Activated gamma-delta T cell treated with anti-CD3 and anti-CD28 coated beads, Interleukin-2, amount 50 U/mL, for 16 hours (primary cell): ENCODE measurements around the gene NAT8L.

Source experiments
- DNase-seq: peaks from one replicate; pipeline ENCODE4 v3.0.0-alpha.2; 2020; ENCODE audit warnings: low read depth

The NAT8L gene

DNA sequence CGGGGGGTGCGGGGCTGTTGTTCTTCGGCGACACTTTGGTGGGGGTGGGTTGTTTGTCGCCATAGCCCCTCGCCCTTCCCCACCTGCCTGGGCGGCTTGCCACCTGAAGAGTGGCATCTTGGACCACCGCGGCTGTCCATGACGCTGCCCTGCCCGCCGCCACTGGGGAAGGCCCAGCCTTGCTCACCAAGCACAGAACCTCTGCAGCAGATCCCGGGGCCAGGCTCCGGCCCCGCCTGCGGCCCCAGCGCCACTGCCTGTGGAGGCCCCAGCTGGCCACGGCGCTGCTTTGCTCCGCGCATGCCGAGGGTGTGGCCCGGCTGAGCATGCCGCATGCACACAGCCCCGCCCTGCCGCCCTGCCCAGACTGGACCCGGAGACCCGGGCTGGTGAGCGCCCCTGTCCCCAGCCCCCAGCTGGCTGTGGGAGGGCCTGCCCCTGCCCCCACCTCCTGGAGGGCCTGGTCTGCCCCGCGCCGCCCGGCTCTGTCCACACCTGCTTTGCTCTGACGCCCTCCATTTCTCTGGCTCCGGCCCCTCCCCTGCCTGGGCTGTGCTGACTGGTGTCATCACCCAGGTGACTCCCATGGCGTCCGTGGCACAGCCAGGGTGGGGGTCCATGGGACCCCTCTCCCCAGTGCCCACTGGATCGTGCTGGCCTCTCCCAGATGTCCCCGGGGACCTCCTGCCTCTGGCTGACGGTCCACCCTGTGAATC lies 5.3 kb downstream of the NAT8L start:
- no peak for DNase-seq

DNA sequence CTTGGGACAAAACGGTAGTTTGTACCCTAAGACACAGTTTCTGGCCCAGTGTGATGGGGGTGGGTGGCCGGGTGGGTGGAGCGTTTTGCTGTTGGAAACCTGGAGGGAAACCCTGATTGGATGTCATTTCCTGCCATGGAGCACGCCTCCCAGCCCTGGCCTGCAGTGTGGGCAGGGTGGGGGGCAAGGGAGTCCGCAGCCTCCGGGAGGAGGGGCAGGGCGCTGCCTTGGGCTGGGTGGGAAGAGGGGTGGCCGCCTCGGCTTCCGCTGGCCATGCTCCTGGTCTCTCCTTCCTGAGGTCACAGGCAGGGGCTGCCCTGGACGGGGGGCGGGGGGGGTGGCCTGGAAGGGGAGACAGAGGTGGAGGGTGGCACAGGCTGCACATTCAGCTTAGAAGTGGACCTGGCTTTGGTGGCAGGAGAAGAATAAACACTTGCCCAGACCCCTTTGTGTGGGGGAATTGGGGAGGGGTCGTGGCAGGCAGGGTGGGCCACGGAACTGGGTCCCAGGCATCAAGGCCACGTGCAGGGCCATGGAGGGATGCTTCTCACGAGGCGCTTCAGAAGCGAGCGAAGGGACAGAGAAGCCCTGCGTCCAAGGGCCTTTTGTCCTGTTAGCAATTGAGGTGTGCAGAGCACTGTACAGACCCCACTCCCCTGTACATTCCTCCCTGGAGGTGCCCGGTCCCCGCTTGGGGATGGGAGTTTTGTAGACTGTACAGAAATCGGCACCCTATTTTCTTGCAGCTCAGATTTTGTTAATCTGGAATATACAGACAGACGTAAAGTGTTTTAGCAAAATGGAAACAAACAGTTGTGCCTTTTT lies 6.2 kb downstream of the NAT8L start:
- DNase-seq, result no peak

DNA sequence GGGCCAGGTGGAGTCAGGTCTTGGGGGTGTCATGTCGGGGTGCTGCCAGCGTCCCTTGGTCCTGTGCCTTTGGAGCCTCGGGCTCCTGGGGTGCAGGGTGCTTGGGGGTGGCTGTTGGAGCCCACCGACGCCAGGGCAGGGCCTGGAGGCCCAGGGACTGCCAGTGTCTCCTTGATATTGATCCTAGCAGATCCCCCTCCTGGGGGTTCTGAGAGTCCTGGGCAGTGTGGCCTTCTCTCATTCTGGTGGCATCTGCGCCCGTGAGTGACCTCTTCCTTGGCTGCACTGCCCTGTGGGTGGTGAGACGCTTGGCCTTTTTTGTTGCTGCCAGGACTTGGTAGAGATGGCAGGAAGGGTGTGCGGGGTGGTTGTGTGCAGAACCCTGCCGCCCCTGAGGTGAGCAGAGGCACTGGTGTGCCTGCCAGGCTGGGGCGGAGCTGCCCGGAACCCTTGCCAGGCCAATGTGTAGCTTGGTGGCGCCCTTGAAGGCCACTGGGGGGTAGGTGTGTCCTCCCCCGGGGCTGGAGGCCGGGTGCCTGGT lies 7.0 kb downstream of the NAT8L start:
- DNase-seq, result no peak

DNA sequence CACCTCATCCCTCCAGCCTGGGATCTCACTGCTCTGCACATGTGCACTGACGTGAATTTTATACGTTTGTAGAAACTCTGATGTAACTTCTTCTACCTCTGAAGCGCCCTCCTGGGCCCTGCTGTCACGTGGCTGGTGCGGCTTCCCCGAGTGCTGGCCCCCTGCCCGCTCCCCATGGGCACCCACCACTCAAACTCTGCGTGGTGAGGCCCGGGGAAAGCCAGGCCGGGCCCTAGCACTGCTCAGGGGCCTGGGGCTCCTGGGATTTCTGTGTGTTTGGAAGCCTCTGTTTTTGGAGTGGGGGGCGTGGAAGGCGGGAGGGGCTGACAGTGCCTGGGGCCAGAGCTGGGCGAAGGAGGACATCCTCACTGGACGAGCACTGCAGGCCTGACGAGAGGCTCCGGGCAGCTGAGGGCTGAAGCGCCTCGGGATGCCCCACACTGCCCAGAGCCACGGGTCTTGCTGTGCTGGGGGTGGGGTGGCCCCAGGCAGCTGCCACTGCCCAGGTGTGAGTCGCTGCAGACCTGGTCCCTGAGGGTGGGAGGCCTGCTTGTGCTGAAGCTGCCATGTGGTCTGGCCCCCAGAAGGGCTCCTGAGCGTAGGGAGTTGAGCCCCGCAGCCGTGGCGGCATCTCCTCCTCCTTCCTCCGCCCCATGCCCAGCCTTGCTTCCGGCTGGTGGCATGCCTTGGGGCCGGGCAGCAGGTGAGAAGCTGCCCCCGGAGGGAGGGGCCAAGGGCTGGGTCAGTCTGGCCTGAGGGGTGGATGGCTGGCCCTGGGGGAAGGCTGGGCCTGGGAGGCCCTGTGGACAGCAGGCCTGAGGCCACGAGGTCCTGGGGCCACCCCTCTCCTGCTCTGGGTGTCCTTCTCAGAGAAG lies 7.7 kb downstream of the NAT8L start:
- DNase-seq, result no peak

DNA sequence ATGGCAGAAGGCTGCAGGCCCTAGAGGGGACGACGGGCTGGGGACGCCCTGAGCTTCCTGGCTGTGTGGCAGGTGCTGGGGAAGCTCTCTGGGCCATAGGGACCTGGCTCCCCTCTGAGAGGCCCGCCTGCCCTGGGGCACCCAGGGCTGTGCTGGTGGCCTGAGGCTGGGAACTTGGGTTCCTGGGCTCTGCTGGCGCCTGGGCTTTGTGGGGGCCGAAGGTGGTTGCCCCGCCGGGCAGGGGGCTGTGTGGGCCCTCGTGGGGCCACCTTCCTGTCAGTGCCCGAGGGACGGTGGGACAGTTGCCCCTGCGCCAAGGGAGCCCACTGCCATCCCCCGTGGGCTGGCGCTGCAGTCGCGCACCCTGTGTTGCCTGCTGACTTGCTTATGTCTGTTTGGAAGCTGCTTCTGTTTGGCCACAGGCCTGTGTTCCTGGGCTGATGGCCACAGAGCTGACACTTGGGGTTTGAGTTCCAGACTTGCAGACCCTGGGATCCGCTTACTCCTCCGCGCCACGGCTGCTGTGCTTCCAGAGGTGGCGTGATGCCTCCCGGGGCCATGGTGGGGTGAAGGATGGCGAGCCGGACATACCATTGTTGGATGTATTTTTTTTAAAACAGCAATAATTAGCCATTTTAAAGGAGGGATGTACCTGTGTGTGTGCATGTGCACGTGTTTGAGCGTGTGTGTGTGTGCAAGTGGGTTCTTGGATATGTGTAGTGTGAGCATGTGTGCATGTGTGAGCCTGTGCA lies 8.5 kb downstream of the NAT8L start:
- no peak for DNase-seq

DNA sequence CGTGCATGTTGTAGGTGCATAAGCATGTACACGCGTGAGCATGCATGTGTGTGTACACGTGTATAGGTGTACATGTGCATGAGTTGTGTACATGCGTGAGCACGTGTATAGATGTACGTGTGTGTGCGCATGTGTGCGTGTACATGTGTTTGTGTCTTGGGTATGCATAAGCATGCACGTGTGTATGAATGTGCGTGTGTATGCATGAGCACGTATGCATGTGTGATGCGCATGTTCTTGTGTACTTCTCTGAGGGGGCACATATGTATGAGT lies 9.0 kb downstream of the NAT8L start:
- no peak for DNase-seq

DNA sequence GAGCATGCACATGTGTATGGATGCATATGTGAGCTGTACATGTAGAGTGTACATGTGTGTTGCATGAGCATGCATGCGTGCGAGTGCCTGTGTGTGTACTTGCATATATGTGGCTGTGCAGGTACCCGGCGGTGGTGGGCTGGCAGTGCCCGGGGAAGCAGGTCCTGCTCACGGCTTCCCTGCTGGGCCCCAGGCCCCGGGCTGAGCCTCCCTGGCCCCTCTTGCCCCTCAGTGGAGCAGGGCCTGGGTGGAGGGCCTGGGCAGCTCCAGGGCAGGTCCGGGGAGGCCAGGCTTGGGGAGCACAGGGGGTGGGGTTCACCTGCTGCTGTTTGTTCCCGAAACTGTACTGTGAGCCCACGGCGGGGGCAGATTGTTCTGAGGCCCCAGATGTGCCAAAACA lies 9.4 kb downstream of the NAT8L start:
- DNase-seq, result no peak

DNA sequence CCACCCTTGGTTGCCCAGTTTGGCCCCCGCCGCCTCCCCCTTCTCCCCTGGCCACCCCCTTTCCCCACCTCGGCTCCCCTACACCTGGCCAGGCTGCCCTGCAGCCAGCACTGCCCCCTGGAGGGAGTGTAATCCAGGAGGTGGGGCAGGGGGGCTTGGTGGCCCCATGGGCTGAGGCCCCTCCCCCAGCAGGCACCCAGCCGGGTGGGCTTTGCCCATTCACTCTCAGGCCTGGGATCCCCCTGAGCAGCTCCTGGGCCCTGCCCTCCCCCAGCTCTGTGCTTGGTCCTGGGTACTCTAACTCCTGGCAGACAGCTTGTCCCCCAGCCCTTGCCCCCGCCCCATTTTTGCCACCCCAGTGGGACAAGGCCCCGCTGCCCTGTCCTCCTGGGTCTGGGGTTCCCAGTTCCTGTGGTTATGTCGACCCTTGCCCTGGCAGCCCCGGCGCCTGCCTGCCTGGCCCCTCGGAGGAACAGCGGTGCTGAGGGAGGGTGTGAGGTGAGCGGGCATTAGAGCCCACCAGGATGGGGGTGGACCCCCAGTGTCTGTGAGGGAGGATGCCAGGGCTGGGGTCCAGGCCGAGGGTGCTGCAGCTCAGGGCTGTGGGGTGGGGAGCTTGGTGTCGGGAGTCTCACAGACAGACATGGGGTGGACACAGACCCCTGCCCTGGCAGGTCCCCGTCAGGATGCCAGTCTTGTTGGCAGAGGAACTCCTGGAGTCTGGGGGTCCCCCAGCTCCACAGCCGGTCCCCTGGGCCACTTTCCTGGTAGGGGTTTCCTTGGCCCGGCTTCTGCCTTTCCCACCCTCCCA lies 10.2 kb downstream of the NAT8L start:
- no peak for DNase-seq

DNA sequence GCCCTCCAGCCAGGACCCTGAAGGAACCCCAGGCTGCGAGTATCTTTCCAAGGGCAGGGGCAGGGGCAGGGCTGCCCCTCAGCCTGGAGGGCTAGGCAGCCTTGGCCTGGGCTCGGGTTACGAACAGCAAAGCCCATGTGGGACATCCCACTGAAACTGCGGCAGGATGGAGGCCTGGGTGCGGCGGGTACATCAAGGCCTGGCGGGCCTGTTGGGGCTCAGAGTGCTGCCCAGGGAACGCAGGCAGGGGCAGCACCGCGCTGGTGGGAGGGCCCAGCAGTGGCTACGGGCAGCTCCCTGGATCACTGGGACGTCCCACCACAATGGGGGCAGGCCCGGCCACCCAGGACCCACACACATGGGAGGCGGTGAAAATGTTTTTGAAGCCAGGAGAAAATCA lies 10.9 kb downstream of the NAT8L start:
- DNase-seq, result no peak

DNA sequence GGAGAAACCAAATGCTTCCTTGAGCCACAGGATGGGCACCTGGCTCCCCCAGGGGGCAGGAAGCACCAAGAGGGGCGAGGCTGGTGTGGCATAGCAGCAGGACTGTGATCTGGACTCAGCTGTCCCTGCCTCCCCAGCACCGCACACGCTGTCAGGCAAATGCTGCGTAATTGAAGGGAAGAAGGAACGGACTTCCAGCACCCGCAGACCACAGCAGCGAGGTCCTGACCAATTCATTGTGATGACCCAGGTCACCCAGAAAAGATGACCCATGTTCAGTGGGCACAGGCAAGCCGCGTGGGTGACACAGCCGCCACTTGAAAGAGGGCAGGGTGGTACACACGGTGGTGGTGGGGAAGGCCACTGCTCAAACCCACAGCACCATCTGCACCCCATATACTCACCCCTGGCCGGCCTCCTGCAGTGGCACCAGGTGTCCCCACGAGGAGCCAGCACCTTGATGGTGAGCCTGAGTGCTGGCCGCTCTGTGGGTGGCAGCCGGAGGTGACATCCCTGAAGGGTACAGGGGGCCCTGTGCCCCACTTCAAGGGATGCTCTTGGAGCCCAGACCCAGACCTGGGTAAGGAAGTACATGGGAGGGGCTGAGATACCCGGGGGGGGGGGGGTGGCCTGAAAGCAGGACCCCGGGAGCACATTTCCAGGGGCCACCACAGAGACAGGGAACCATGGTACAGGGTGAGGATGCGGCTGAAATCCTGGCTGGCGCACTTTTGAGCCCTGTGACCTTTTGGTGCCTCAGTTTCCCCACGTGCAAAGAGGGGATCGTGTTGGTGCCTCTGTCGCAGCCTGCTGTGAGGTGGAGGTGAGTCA lies 11.5 kb downstream of the NAT8L start:
- no peak for DNase-seq

DNA sequence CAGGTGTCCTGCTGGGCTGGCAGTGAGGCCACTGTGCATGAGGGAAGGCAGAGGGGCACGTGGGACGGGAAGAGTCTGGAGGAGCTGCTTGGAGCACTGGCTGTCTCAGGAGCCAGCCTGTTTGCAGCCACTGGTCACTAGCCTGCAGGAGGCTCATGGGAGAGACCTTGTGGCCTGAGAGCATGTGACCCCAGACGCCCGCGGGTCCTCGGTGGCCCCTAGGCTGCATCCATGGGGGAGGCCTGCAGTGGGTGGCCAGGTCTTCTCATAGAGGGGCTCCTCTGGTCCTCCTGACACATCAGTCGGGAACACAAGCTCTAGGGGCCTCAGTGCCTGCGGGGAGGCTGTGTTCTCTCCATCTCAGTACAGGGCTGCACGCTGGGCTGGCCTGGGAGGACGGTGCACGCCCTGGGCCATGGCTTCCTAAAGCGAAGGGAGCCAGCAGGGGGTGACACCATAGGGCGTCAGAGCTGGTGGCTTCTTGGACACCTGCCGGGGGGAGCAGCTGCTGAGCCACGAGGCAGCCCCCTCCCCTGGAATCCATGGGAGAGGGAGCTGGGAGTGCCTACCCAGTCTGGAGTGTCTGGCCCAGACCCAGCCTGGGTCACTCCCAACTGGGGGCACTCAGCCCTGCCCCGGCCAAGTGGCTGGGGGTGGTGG lies 12.3 kb downstream of the NAT8L start:
- no peak for DNase-seq

DNA sequence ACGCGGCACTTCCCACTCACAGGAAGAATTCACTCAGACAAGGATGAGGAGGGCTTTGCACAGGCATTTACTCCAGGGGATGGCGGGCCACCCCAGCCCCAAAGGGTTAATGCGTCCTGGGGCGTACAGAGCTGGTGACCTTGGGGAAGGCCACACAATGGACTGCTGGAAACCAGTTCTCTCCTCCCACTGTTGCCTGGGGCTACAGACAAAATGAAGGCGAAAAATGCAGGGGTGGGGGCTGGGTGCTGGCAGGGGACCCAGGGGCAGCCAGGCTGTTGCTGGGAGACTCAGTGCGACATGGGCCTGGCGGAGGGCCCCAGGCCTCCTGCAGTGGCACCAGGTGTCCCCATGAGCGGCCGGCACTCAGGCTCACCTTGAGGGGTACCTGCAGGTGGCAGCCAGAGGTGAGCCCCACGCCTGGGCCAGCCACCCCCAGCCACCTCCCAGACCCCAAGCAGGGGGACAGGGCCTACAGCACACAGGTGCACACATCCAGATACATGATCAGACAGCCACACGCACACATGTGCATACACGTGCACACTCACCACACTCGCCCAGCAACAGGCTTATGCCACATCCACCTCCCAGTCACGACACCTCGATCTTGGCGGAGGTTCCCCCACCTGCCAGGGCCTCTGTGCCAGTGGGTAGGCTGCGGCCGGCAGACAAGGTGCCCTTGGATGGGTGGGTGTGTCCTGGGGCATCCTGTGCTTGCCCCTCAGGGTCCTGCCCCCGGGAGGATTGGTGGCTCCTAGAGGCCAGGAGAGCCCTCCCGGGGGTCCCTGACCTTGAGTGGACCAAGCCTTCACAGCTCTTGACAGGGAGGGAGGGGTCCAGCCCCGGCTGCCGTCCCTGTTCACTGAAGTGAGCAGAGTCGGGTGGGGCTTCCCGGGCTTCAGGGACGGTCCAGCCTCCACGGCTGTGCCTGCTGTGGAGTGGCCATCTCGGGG lies 13.1 kb downstream of the NAT8L start:
- DNase-seq, result no peak

DNA sequence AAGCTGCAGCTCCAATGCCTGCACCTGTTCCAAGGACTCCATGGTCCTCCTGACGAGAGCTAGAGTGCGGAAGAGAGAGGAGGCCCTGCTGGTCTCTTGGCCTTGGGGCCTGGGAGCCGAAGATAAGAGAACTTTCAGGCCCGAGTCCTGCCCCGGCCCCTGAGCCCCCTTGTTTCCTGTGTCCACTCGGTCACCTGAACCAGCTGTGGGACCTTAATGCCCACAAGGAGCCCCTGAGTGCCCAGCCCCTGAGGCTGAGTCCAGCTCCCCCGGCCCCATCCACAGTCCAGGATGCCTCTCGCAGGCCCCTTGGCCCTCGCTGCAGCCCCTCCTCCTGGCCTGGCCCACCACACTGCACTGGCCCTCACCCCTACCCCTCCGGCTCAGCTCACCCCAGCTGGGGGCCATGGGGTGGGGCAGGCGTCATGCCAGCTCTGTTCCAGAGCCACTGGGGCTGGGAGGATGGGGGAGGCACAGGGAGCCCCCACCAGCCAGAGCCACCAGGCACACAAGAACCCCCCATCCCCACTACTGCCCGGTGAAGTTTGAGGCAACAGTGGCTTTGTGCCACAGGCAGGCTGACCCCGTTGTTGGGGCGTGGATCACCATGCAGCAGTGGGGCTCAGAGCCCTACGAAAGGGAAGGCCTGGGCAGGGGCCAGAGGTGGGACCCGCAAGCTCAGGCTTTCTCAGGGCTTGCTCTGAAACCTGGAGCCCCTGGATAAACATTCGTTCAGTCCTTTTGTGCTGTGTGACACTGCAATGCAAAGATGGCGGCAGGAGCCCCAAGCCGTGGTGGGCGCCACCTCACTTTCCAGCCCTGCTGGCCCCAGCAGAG lies 14.1 kb downstream of the NAT8L start:
- DNase-seq, result no peak

DNA sequence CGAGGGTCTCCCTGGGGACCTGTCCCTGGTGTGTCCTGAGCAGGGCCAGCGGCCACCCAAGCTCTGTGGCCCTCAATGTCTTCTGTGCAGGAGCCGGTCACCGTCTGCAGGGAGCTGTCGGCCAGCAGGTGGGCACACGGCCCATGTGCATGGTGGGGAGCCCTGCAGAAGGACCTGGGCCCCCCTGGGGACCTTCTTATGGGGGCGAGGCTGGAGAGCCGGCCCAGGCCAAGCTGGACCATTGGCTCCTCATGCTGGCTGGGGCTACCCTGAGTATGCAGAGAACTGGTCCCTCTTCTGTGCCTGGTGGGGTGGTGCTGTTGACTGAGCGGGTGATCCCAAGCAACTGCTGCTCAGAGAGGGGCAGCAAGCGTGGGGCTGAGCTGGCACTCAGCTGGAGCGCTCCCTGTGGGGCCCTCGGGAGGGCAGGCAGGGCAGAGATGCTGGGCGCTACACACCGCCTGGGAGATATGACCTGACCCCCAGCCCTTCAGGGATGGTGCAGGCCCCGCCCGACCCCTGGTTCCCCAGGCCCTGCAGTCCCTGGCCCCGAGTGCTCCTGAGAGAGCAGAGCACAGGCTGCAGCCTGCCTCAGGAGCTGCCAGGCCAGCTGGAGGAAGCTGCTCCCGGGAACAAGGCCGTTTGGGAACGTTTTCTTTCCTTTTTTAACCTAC lies 14.8 kb downstream of the NAT8L start:
- DNase-seq, result no peak

DNA sequence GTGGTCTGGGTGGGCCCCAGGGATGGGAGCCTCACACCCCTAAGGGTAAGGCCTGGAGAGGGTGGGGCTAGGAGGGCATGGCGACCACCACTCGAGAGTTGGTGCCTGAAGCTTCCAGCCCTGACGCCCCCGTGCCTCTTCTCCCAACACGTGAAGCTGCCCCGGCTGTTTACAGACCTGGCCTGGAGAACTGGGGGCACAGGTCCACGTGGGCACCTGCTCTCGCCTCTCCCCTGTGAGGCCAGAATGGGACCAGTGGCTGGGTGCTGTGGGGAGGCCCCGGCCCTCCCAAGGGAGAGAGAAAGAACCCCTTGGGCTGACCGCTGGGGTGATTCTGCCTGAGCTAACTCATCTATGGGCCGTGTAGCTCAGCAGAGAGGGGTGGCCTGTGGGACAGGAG lies 15.5 kb downstream of the NAT8L start:
- no peak for DNase-seq

DNA sequence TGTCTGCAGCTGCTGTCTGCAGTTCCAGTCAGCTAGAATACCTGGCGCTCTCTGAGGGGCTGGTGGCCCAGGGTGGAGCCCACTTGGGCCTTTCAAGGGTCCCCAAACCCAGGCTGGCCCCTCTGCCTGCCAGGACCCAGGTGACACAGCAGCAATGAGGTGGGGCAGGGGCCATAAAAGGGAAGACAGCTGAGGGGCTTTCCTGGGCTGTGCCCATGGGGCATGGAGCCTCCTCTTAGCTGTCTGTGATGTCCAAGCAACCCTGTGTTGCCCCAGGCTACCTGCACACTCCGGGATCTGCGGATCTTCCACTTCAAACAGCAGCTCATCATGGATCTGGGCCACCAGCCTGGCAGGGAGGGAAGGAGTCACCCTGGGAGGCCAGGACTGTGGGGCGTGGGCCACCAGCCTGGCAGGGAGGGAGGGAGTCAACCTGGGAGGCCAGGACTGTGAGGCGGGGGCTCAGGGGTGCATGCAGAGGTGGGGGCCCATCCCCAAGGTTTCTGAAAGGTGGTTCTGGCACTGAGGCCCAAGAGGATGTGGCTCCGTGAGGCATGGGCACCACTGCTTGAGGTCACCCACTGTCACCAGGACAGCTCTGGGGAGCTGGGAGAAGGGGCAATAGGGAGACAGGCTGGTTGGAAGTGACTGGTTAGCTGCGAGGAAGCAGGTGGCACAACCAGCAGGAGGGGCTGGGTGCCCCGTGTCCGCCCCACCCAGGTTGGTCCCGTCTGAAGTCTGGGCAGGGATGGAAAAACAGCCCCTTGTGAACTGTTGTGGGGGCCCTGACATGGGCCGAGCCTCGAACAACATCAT lies 16.3 kb downstream of the NAT8L start:
- no peak for DNase-seq
